ENCODE data around the gene CFAP46. TPM values are rescaled to one million over a fixed set of nuclear protein-coding genes. Genes with fewer than 3 reads are reported as not detected.

The CFAP46 gene
- total RNA-seq, 1 donor from 2014 or later: 3.7 TPM

GRCh38 chr10:132804785-132805426 is 137.5 kb downstream of the CFAP46 start:
- CTCF ChIA-PET: no interaction called here
- ATAC-seq (ENCODE audit: low read depth) (no peak), DNase-seq (no peak)
- no peaks in the 10 kb centered on the region for H3K4me1 Mint-ChIP-seq
- H3K27ac Mint-ChIP-seq: no peak overlapping the region
- no peaks in the 10 kb centered on the region for H3K27me3 Mint-ChIP-seq
- H3K9me3 Mint-ChIP-seq: peaks cover 2% of the 10 kb centered on the region
- H3K4me3 Mint-ChIP-seq: no peak overlapping the region
- H3K36me3 Mint-ChIP-seq (ENCODE audit: low read depth): no peaks in the 10 kb centered on the region
- POLR2A ChIA-PET: no interaction called here
- no peak for TF ChIP-seq CTCF (IDR thresholded peaks at IDR 0.05)
- intact Hi-C loops (cut with micrococcal nuclease): no loop called here

- Mint-ChIP-seq H3K9me3 (peaks cover 2% of the 10 kb centered on the region), H3K36me3 (ENCODE audit: low read depth) (no peaks in the 10 kb centered on the region), H3K4me1 (no peaks in the 10 kb centered on the region), H3K4me3 (no peak overlapping the region), H3K27ac (no peak overlapping the region), H3K27me3 (no peaks in the 10 kb centered on the region)
- intact Hi-C loops (cut with micrococcal nuclease): no loop called here
- ChIA-PET POLR2A (no interaction called here), CTCF (no interaction called here)
- ATAC-seq (ENCODE audit: low read depth) (no peak), DNase-seq (no peak)
- no peak for TF ChIP-seq CTCF (IDR thresholded peaks at IDR 0.05)
These were observed 138.1 kb downstream of the CFAP46 start for GRCh38 chr10:132804287-132804686.

GRCh38 chr10:132803416-132804210 is 138.8 kb downstream of the CFAP46 start:
- ChIA-PET POLR2A (no interaction called here), CTCF (no interaction called here)
- H3K4me3 Mint-ChIP-seq: no peak overlapping the region
- DNase-seq: no peak
- H3K27me3 Mint-ChIP-seq: no peaks in the 10 kb centered on the region
- H3K4me1 Mint-ChIP-seq: no peaks in the 10 kb centered on the region
- intact Hi-C loops (cut with micrococcal nuclease): no loop called here
- ATAC-seq (ENCODE audit: low read depth): no peak
- H3K36me3 Mint-ChIP-seq (ENCODE audit: low read depth): no peaks in the 10 kb centered on the region
- H3K27ac Mint-ChIP-seq: no peak overlapping the region
- TF ChIP-seq CTCF (IDR thresholded peaks at IDR 0.05): no peak
- H3K9me3 Mint-ChIP-seq: peaks cover 2% of the 10 kb centered on the region

GRCh38 chr10:132802694-132803320 is 139.6 kb downstream of the CFAP46 start:
- Mint-ChIP-seq H3K4me1 (no peaks in the 10 kb centered on the region), H3K36me3 (ENCODE audit: low read depth) (no peaks in the 10 kb centered on the region), H3K9me3 (peaks cover 2% of the 10 kb centered on the region), H3K4me3 (no peak overlapping the region), H3K27me3 (no peaks in the 10 kb centered on the region), H3K27ac (no peak overlapping the region)
- CTCF ChIA-PET: no interaction called here
- no peak for TF ChIP-seq CTCF (IDR thresholded peaks at IDR 0.05)
- ATAC-seq (ENCODE audit: low read depth) (no peak), DNase-seq (no peak)
- intact Hi-C loops (cut with micrococcal nuclease): no loop called here
- POLR2A ChIA-PET: no interaction called here

- H3K4me3 Mint-ChIP-seq: no peak overlapping the region
- no peaks in the 10 kb centered on the region for H3K4me1 Mint-ChIP-seq
- no peaks in the 10 kb centered on the region for H3K27me3 Mint-ChIP-seq
- POLR2A ChIA-PET: no interaction called here
- CTCF ChIA-PET: no interaction called here
- TF ChIP-seq CTCF (IDR thresholded peaks at IDR 0.05): no peak
- DNase-seq (no peak), ATAC-seq (ENCODE audit: low read depth) (no peak)
- intact Hi-C loops (cut with micrococcal nuclease): no loop called here
- no peak overlapping the region for H3K27ac Mint-ChIP-seq
- H3K9me3 Mint-ChIP-seq: peaks cover 2% of the 10 kb centered on the region
- no peaks in the 10 kb centered on the region for H3K36me3 Mint-ChIP-seq (ENCODE audit: low read depth)
These were observed 140.3 kb downstream of the CFAP46 start for GRCh38 chr10:132802048-132802447.
